GM18951 (cell line): ENCODE measurements around the gene CAST.

Source experiments
- POLR2A ChIP-seq: IDR thresholded peaks from 4 replicates; pipeline ENCODE4 v1.6.1; 2011; ENCODE audit warnings: mild to moderate bottlenecking; ENCODE audit not compliant: insufficient read length, insufficient read depth; ENCODE audit errors: extremely low read depth
- in situ Hi-C: fragments of 300-500 bp; cut with MboI; formaldehyde crosslinking; loops from one replicate; pipeline ENCODE4 v1.12.0; 2022; ENCODE audit warnings: low sequenced_read_pairs, mixed read lengths, inconsistent platforms; ENCODE audit not compliant: unreplicated experiment

CAST gene

GRCh38 chr5:96717874-96718273, 55.7 kb downstream of the CAST start:
- in situ Hi-C loops = no loop called here
- no peak for TF ChIP-seq POLR2A

GRCh38 chr5:96718635-96719077, 56.5 kb downstream of the CAST start:
- in situ Hi-C loops = no loop called here
- no peak for TF ChIP-seq POLR2A

- in situ Hi-C loops = no loop called here
- no peak for TF ChIP-seq POLR2A
Observed at GRCh38 chr5:96720408-96720807, 58.2 kb downstream of the CAST start.

- no peak for TF ChIP-seq POLR2A
- in situ Hi-C loops = no loop called here
Observed at GRCh38 chr5:96721351-96721977, 59.3 kb downstream of the CAST start.

- TF ChIP-seq POLR2A = no peak
- in situ Hi-C loops = loop anchor here (25.0 kb wide), 1 partner anchor 437 kb away; no protein-coding TSS in a partner anchor
Observed at GRCh38 chr5:96725257-96725656, 63.1 kb downstream of the CAST start.

- TF ChIP-seq POLR2A = no peak
- in situ Hi-C loops = loop anchor here (25.0 kb wide), 1 partner anchor 435 kb away; no protein-coding TSS in a partner anchor
Observed at GRCh38 chr5:96726802-96727201, 64.6 kb downstream of the CAST start.

- in situ Hi-C loops = loop anchor here (25.0 kb wide), 1 partner anchor 433 kb away; no protein-coding TSS in a partner anchor
- no peak for TF ChIP-seq POLR2A
Observed at GRCh38 chr5:96729156-96729555, 67.0 kb downstream of the CAST start.

- in situ Hi-C loops = loop anchor here (25.0 kb wide), 1 partner anchor 432 kb away; no protein-coding TSS in a partner anchor
- TF ChIP-seq POLR2A = no peak
Observed at GRCh38 chr5:96730586-96730985, 68.4 kb downstream of the CAST start.

- in situ Hi-C loops = loop anchor here (25.0 kb wide), 1 partner anchor 428 kb away; no protein-coding TSS in a partner anchor
- no peak for TF ChIP-seq POLR2A
Observed at GRCh38 chr5:96733771-96734500, 71.8 kb downstream of the CAST start.

GRCh38 chr5:96734871-96735325, 72.7 kb downstream of the CAST start:
- in situ Hi-C loops = loop anchor here (25.0 kb wide), 1 partner anchor 427 kb away; no protein-coding TSS in a partner anchor
- TF ChIP-seq POLR2A = no peak

GRCh38 chr5:96736937-96737336, 74.8 kb downstream of the CAST start:
- in situ Hi-C loops = loop anchor here (25.0 kb wide), 1 partner anchor 425 kb away; no protein-coding TSS in a partner anchor
- TF ChIP-seq POLR2A = no peak

GRCh38 chr5:96741106-96741505, 78.9 kb downstream of the CAST start:
- no peak for TF ChIP-seq POLR2A
- in situ Hi-C loops = loop anchor here (25.0 kb wide), 1 partner anchor 421 kb away; no protein-coding TSS in a partner anchor

- no peak for TF ChIP-seq POLR2A
- in situ Hi-C loops = loop anchor here (25.0 kb wide), 1 partner anchor 420 kb away; no protein-coding TSS in a partner anchor
Observed at GRCh38 chr5:96741891-96742309, 79.7 kb downstream of the CAST start.
